ENCODE measurements around the gene CABP7. TPM values are rescaled to one million over a fixed set of nuclear protein-coding genes. Genes with fewer than 3 reads are reported as not detected.

Gene CABP7
- total RNA-seq, 1 experiment from 2014 or later = not detected

GRCh38 chr22:29684244-29684643 lies 35.6 kb upstream of the CABP7 start:
- Histone ChIP-seq H3K27me3 (ENCODE audit: insufficient read depth, low read length) (no peaks in the 10 kb centered on the region), H3K9ac (ENCODE audit: low read length) (no peak overlapping the region), H3K79me2 (ENCODE audit: insufficient read depth, low read length) (no peaks in the 10 kb centered on the region), H3K9me2 (ENCODE audit: insufficient read depth) (no peaks in the 10 kb centered on the region), H3K4me1 (ENCODE audit: control insufficient read depth in 1 of 2, insufficient read depth in 2 of 2, low read length in 2 of 2) (no peaks in the 10 kb centered on the region), H3K27ac (ENCODE audit: low read depth, low read length) (no peak overlapping the region), H3K36me3 (ENCODE audit: control insufficient read depth in 1 of 2, insufficient read depth in 2 of 2, low read length in 2 of 2) (peaks cover 7 to 12% of the 10 kb centered on the region in 2 experiments), H4K20me1 (ENCODE audit: insufficient read depth) (no peaks in the 10 kb centered on the region), H3K4me2 (ENCODE audit: low read length) (no peak overlapping the region), H3K9me3 (ENCODE audit: control insufficient read depth in 1 of 2, insufficient read depth in 1 of 2, low read depth in 1 of 2, low read length in 2 of 2) (no peaks in the 10 kb centered on the region), H2AFZ (ENCODE audit: low read depth, low read length, poor library complexity, severe bottlenecking) (no peak overlapping the region), H3K4me3 (replicated peaks in 1 of 2; ENCODE audit: low read depth in 1 of 2, low read length in 2 of 2) (no peak overlapping the region)
- BruUV-seq (replicated peaks) = no TSS peak
- ChIA-PET CTCF (no interaction called here), RAD21 (ENCODE audit: low non-redundant PET in 1 of 2, low total read pairs in 2 of 2, uncharacterized antibody in 2 of 2, unreplicated experiment in 2 of 2) (no interaction called here), POLR2A (no interaction called here)
- no peak for DNase-seq (ENCODE audit: low read depth, low spot score)
- TF ChIP-seq ELF1 (IDR thresholded peaks at IDR 0.05; ENCODE audit: borderline replicate concordance, low read depth) (no peak), FOSL1 (IDR thresholded peaks at IDR 0.05; ENCODE audit: low read depth) (no peak), POLR2AphosphoS5 (IDR thresholded peaks at IDR 0.05; ENCODE audit: low read depth, low read length) (no peak), SIN3A (IDR thresholded peaks at IDR 0.05; ENCODE audit: low read depth) (no peak), SRF (IDR thresholded peaks at IDR 0.05; ENCODE audit: low read depth) (no peak), SP1 (IDR thresholded peaks at IDR 0.05; ENCODE audit: low read depth) (no peak), YY1 (IDR thresholded peaks at IDR 0.05; ENCODE audit: extremely low read depth, insufficient replicate concordance, low read depth, low read length) (no peak), EZH2 (IDR thresholded peaks at IDR 0.05) (no peak), EGR1 (IDR thresholded peaks at IDR 0.05; ENCODE audit: low read depth) (no peak), ZNF274 (IDR thresholded peaks at IDR 0.05; ENCODE audit: low read depth, low read length) (no peak), CBX3 (IDR thresholded peaks at IDR 0.05; ENCODE audit: low read depth) (no peak), CEBPB (IDR thresholded peaks at IDR 0.05; ENCODE audit: low read depth) (no peak), EZH2phosphoT487 (IDR thresholded peaks at IDR 0.05; ENCODE audit: borderline replicate concordance) (no peak), RAD21 (IDR thresholded peaks at IDR 0.05; ENCODE audit: low read depth) (no peak), TCF7L2 (IDR thresholded peaks at IDR 0.05; ENCODE audit: borderline replicate concordance, extremely low read depth, insufficient read depth, insufficient read length) (no peak), JUND (IDR thresholded peaks at IDR 0.05) (no peak)
- intact Hi-C loops (cut with micrococcal nuclease) = no loop called here
- ATAC-seq = no peak
